NOMO-1 treated with DMSO at 0.1 percent for 48 hours (cell line): ENCODE data around the gene PRPF38B.

Experiments
- DNase-seq: peaks from one replicate; lab custom pipeline; 2025; ENCODE audit not compliant: unreplicated experiment; lab: John Stamatoyannopoulos, UW

The PRPF38B gene

GRCh38 chr1:108716437-108717230, 24.5 kb downstream of the PRPF38B start:
- no peak for DNase-seq

- DNase-seq = no peak
Observed at GRCh38 chr1:108717774-108718316, 25.7 kb downstream of the PRPF38B start.

GRCh38 chr1:108718927-108719655, 27.0 kb downstream of the PRPF38B start:
- DNase-seq = no peak

- no peak for DNase-seq
Observed at GRCh38 chr1:108719656-108720435, 27.7 kb downstream of the PRPF38B start.

- DNase-seq = no peak
Observed at GRCh38 chr1:108722292-108722691, 30.2 kb downstream of the PRPF38B start.

GRCh38 chr1:108725906-108726305, 33.8 kb downstream of the PRPF38B start:
- no peak for DNase-seq

GRCh38 chr1:108728327-108728923, 36.3 kb downstream of the PRPF38B start:
- DNase-seq = no peak

GRCh38 chr1:108729481-108729880, 37.4 kb downstream of the PRPF38B start:
- DNase-seq = no peak

GRCh38 chr1:108732398-108732797, 40.3 kb downstream of the PRPF38B start:
- DNase-seq = no peak

GRCh38 chr1:108734171-108734865, 42.2 kb downstream of the PRPF38B start:
- DNase-seq = no peak

- DNase-seq = no peak
Observed at GRCh38 chr1:108742253-108742652, 50.1 kb downstream of the PRPF38B start.

GRCh38 chr1:108745980-108746381, 53.9 kb downstream of the PRPF38B start:
- DNase-seq = no peak

GRCh38 chr1:108746382-108747170, 54.5 kb downstream of the PRPF38B start, which contains the start of gene STXBP3:
TSS of gene STXBP3 (plus strand) at chr1:108746674. CDS start at chr1:108746738, 64 bp downstream.
- DNase-seq = peak; percentile 90

GRCh38 chr1:108747171-108747850, 55.2 kb downstream of the PRPF38B start:
- peak; percentile 67 for DNase-seq

- DNase-seq = peak; percentile 84
Observed at GRCh38 chr1:108747898-108748297, 55.8 kb downstream of the PRPF38B start.

GRCh38 chr1:108749081-108749480, 57.0 kb downstream of the PRPF38B start:
- no peak for DNase-seq

- DNase-seq = no peak
Observed at GRCh38 chr1:108750476-108751181, 58.5 kb downstream of the PRPF38B start.
